ENCODE measurements around the gene ZBTB5. TPM values are rescaled to one million over a fixed set of nuclear protein-coding genes. Genes with fewer than 3 reads are reported as not detected.
"Not testable (repeated sequence)": the region's sequence is repeated elsewhere in the genome, so short reads cannot be mapped to it uniquely, and the experiment has no call there.

ZBTB5 gene
- total RNA-seq, 1 donor from 2014 or later = 12.7 TPM

DNA sequence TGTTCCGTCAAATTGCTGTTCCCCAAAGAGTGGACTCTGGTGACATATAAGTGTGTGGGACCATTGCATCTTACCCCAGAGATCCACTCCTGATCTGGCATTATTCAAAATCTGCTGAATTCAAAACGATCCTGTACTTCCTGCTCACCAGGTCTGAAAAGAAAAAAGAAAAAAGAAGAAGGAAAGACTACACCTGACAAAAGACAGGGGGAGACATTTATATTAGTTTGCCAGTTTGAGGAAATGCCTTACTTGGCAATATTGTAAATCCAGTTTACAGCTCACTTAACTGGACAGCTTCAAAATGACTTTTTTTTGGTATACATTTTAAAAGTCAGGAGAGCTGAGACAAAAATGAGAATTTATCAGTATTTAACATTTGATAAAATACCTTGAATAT is 57.8 kb downstream of the ZBTB5 start:
- no peak for DNase-seq (ENCODE audit: low read depth)

DNA sequence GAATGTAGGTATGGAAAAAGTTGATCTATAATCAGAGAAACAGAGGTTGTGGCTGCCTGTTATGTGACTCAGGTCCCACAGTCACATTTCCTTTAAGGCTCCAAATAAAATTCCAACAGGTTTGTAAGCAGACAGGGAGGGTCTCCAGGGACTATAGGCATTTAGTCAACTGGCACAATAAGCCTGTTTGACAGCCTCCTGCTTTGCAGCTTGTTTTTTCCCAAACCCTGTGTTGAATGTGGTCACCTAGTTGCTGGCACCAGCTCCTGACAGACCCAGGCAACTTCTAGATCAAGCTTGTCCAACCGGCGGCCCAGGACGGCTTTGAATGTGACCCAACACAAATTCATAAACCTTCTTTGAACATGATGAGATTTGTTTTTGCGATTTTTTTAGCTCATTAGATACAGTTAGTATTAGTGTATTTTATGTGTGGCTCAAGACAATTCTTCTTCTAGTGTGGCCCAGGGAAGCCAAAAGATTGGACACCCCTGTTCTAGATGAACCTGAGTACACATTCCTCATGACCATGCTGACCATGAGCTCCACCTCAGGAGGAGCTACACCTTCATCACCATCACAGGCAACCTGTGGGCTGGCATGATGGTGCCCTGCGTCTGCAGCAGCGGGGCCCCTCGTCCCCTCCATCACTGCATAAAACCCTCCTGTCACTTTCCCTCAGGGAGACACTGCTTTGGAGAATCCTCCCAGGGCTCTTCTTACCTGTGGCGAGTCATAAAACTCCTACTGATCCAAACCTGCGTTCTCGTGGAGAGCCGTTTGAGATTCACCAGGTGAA is 58.4 kb downstream of the ZBTB5 start:
- DNase-seq (ENCODE audit: low read depth) = no peak

DNA sequence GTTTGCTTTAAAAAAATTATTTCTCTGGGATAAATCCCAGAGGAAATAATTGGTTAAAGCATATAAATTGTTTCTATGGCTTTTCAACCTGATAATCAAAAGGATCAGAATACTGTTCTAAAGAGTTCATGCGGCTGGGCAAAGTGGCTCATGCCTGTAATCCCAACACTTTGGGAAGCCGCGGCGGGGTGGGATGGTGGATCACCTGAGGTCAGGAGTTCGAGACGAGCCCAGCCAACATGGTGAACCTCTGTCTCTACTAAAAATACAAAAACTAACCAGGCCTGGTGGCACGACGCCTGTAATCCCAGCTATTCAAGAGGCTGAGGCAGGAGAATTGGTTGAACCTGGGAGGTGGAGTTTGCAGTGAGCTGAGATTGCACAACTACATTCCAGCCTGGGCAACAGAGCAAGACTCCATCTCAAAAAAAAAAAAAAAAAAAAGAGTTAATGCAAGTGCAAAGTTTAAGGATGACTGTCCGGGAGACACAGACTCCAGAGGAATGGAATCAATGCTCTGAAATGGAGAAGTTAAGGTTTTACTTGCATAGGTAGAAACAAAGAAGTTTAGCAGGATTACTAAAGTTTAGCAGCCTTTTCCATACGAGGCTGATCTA is 59.4 kb downstream of the ZBTB5 start:
- DNase-seq (ENCODE audit: low read depth) = no peak

DNA sequence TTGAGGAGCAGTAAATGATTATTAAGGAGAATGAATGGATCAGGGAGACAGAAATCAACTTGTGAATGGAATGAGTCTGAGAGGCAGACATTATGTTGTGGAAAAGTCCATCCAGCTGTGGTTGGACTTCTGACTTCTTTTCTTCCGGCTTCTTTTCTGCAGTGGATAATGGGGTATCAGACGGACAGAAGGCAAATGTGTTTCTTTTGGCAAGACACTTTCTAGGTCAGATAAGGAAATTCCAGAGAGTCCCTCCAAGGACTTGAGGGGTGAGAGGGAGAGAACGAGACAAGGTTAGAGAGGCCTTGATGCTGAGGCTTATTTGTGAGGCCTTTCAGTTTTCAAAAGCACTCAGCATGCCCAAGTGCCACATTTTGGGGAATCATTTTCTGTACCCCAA is 59.9 kb downstream of the ZBTB5 start:
- no peak for DNase-seq (ENCODE audit: low read depth)

DNA sequence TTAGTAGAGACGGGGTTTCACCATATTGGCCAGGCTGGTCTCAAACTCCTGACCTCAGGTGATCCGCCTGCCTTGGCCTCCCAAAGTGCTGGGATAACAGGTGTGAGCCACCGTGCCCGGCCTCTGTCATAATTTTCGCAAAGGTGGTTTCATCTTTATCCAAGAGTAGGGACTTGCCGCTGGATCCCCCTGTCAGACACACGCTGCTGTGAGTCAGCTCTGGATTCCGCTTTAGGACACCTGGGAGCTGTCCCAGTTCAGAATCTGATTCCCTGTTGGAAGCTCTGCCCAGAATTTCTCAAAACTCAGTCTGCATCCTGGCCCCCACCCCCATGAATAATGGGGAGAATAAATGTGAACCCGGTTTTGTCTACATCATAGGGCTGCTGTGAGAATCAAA is 60.7 kb downstream of the ZBTB5 start:
- no peak for DNase-seq (ENCODE audit: low read depth)

DNA sequence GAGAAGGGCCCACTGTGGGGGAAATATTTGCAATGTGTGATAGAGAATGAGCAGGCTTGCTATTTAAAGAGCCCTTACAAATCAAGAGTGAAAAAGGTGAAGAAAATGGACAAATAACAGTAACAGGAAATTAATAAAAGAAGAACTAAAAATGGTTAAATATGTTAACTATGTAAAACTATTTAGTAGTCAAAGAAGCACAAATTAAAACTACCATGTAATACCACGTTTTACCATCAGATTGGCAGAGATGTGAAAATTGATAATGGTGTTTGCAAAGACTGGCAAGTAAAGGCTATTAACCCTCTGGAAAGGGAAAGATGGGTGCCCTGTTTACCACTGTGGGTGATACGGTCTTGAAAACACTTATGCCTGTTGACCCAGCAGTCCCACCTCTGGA is 65.9 kb downstream of the ZBTB5 start:
- no peak for DNase-seq (ENCODE audit: low read depth)

DNA sequence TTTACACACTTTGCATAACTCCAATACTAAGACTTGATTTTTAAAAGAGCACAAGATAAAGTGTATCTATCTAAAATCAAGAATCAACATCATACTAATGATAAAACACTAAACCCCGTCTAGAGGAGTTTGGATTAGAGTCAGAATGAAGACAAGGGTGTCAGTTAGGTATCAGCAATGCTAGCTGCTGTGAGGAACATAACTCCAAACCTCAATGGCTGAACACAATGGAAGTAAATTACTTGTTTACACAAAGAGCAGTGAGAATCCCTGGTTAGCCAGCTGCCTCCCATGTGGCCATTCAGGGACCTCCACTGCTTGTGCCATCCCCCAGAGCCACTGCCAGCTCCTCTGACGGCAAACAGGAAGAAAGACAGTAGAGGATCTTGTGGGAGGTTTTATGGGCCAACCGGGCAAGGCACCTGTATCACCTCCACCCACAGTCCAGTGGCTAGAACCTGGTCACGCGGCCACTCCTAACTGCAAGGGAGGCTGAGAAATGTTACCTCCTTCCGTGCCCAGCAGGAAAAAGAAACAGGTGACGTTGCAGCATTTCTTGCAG is 66.7 kb downstream of the ZBTB5 start:
- DNase-seq (ENCODE audit: low read depth) = no peak

DNA sequence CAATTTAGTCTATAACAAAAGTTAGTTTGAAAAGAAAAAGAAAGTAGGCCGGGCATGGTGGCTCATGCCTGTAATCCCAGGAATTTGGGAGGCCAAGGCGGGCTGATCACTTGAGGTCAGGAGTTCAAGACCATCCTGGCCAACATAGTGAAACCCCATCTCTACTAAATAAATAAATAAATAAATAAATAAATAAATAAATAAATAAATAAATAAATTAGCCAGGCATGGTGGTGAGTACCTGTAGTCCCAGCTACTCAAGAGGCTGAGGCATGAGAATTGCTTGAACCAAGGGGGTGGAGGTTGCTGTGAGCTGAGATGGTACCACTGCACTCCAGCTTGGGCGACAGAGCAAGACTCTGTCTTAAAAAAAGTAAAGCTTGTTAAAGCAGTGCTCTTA is 67.3 kb downstream of the ZBTB5 start:
- not testable (repeated sequence) for DNase-seq (ENCODE audit: low read depth)

DNA sequence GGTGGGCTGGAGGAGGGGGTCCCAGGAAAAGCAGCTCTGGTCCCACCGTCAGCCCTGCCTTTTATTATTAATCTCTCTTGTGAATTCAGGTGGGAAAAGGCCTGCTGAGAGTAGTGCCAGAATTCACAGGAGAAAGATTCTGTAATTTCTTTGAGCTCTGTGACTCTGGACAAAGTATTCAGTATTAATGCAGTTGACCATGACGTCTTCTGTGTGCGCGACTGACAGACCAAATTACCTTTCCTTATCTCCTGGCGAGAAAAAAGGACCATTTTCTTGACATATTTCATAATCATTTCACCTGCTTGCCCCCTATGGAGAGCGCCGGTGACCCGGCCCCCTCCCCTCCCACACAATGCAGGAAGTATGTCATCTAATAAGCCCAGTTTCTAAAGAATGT is 69.6 kb downstream of the ZBTB5 start:
- no peak for DNase-seq (ENCODE audit: low read depth)

DNA sequence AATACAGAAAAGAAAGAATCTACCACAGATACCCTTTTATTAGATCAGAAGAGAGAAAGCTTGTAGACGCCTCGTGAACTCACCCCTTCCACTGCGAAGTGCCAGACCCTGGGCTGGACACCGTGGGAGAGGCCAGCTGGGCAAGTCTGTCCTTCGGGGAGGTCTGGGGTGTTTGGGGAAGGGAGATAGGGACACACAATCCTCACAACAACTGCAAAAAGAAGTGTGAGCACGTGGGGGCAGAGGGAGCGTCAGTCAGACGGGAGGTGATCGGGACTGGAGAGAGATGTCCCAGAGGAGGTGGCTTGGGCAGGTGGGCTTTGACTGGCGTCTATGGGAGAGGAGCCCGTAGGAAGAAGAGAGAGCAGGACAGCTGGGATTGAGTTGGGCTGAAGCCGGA is 70.0 kb downstream of the ZBTB5 start:
- DNase-seq (ENCODE audit: low read depth) = no peak

DNA sequence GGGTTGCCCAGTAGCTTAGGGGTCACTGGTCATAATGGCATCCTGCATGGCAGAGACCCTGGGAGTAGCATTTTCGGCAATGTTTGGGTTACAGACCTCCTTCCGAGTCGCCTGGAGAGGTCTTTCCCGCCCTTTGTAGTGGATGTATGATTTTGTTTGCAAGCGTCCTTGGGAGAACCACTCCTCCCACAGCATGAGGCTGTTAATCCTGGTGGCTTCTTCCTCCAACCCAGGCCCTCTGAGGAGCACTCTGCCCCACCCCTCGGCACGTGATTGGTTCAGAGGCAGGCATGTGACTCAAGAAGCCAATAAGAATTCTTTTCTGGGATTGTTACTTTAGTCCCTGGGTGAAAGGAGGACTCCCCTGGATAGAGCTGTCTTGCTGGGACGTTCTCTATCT is 73.0 kb downstream of the ZBTB5 start:
- no peak for DNase-seq (ENCODE audit: low read depth)

DNA sequence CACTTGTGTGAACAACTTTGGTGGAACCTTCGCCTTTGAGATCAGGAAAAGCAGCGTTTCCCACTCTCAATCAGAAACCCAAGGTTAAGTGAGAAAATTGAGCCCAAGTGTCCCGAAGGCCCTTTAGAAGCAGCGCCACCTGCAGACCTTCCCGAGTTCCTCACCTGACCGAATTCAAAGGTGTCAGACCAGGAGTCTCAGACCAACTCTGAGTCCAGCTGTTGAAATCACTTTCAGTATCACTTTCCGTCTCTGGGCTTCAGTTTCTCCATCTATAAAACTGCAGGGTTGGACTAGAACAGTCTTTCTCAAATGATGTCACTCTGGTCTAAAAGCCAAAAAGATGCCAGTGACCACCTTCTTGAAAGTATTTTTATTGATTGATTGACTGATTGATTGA is 74.5 kb downstream of the ZBTB5 start:
- DNase-seq (ENCODE audit: low read depth) = no peak

Other genes starting within 250 kb of the ZBTB5 start
- 218 and 267 TPM in 2 replicates for gene GRHPR, start 42.8 kb downstream of the ZBTB5 start, total RNA-seq
- 20.1 and 20.9 TPM in 2 replicates for gene POLR1E, start 20.5 kb upstream of the ZBTB5 start, total RNA-seq
- gene FBXO10, start 110.9 kb upstream of the ZBTB5 start, total RNA-seq = 77.5 and 106 TPM in 2 replicates
- gene TOMM5, start 127.1 kb upstream of the ZBTB5 start, total RNA-seq = 107 and 109 TPM in 2 replicates
- gene FRMPD1, start 185.5 kb upstream of the ZBTB5 start, total RNA-seq = 8.4 and 15.5 TPM in 2 replicates